ENCODE results near the gene PHF21A. TPM values are rescaled to one million over a fixed set of nuclear protein-coding genes. Genes with fewer than 3 reads are reported as not detected.

PHF21A gene
- total and polyA plus RNA-seq, 2 of the 13 experiments (the other 11 are each of a cell fraction or from before 2014, with no cell fraction given): 4.1 to 34.6 TPM

DNA sequence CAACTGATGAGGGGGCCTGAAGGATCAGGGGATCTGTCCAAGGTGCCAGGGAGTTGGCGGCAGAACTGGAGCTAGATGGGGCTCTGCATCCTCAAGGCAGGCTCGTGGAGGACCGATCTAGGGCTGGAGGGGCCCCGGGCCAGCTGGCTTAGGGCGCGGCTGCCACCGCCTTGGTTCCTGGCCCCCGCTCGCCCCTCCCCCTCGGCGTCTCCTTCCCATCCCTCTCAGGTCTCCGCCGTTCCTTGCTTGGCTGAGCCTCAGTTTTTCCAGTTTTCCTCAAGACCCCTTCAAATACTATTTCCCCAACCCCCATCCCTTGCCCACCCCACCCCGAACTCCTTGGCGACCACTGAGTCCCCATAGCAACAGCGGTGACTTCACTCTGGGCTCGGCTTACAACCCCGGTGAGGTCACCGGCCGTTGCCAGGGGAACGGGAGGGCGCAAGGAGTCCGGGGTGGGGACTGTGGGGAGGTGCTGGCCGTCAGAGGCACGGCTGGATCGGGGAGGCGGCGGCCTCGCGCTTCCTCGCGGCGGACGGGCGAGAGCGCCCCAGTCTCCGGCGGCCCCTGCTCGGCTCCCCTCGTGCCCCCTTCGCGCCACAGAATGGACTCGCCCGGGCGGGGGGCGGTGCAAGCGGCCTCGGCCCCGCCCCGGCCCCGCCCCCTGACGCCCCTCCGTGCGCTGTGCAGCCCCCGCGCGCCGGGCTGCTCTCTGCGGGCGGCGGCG is 221.6 kb downstream of the PHF21A start (continued):
- TF ChIP-seq ZNF547 (CRISPR knock-in tag; IDR thresholded peaks at IDR 0.05) (0 out of 2 replicates have a peak, but pooled peaks have one; percentile 37), RBFOX2 (IDR thresholded peaks at IDR 0.05; ENCODE audit: low read depth, low read length) (no peak), ZNF724P (CRISPR knock-in tag; IDR thresholded peaks at IDR 0.05; ENCODE audit: borderline replicate concordance) (no peak), RFX5 (IDR thresholded peaks at IDR 0.05; ENCODE audit: low read depth, low read length) (no peak), SMAD3 (CRISPR knock-in tag; IDR thresholded peaks at IDR 0.05) (no peak), ZNF335 (CRISPR knock-in tag; IDR thresholded peaks at IDR 0.05) (no peak), GPN1 (CRISPR knock-in tag; IDR thresholded peaks at IDR 0.05; ENCODE audit: borderline replicate concordance) (no peak), ZNF160 (CRISPR knock-in tag; IDR thresholded peaks at IDR 0.05) (0 out of 2 replicates have a peak, but pooled peaks have one; percentile 48), REXO4 (CRISPR knock-in tag; IDR thresholded peaks at IDR 0.05; ENCODE audit: borderline replicate concordance) (no peak), TBL1XR1 (IDR thresholded peaks at IDR 0.05; ENCODE audit: borderline replicate concordance, low read length, partially characterized antibody) (no peak), MAF1 (CRISPR knock-in tag; IDR thresholded peaks at IDR 0.05; ENCODE audit: borderline replicate concordance) (no peak), SRY (CRISPR knock-in tag; IDR thresholded peaks at IDR 0.05) (no peak; the same call in 1 of the 2 replicates), CEBPG (CRISPR knock-in tag; IDR thresholded peaks at IDR 0.05) (no peak), ZFP82 (CRISPR knock-in tag; IDR thresholded peaks at IDR 0.05; ENCODE audit: borderline replicate concordance) (no peak), ZMYM2 (CRISPR knock-in tag; IDR thresholded peaks at IDR 0.05) (no peak), MZF1 (CRISPR knock-in tag; IDR thresholded peaks at IDR 0.05; ENCODE audit: borderline replicate concordance) (no peak), ZNF776 (CRISPR knock-in tag; IDR thresholded peaks at IDR 0.05) (no peak), ZNF432 (CRISPR knock-in tag; IDR thresholded peaks at IDR 0.05; ENCODE audit: borderline replicate concordance) (no peak), ZNF256 (CRISPR knock-in tag; conservative IDR thresholded peaks at IDR 0.05) (no peak), ZNF552 (CRISPR knock-in tag; IDR thresholded peaks at IDR 0.05; ENCODE audit: borderline replicate concordance) (no peak), HNRNPH1 (optimal IDR thresholded peaks at IDR 0.05; ENCODE audit: low read depth, low read length) (no peak), SP1 (IDR thresholded peaks at IDR 0.05) (no peak), SP1 (CRISPR knock-in tag; IDR thresholded peaks at IDR 0.05) (peak; percentile 23; the same call in 1 of the 2 replicates)
- TF ChIP-seq, protein P1, sequence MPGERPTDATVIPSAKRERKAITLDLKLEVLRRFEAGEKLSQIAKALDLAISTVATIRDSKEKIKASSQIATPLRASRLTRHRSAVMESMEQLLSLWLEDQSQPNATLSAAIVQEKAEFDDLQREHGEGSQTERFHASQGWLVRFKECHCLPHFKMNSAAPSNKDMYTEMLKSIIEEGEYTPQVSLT (CRISPR knock-in tag; IDR thresholded peaks at IDR 0.05; ENCODE audit: borderline replicate concordance, low read depth): no peak; the same call in 1 of the 2 replicates
- TF ChIP-seq, protein P2, sequence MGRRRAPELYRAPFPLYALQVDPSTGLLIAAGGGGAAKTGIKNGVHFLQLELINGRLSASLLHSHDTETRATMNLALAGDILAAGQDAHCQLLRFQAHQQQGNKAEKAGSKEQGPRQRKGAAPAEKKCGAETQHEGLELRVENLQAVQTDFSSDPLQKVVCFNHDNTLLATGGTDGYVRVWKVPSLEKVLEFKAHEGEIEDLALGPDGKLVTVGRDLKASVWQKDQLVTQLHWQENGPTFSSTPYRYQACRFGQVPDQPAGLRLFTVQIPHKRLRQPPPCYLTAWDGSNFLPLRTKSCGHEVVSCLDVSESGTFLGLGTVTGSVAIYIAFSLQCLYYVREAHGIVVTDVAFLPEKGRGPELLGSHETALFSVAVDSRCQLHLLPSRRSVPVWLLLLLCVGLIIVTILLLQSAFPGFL (CRISPR knock-in tag; IDR thresholded peaks at IDR 0.05): no peak
- TF ChIP-seq, protein P3, sequence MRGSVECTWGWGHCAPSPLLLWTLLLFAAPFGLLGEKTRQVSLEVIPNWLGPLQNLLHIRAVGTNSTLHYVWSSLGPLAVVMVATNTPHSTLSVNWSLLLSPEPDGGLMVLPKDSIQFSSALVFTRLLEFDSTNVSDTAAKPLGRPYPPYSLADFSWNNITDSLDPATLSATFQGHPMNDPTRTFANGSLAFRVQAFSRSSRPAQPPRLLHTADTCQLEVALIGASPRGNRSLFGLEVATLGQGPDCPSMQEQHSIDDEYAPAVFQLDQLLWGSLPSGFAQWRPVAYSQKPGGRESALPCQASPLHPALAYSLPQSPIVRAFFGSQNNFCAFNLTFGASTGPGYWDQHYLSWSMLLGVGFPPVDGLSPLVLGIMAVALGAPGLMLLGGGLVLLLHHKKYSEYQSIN (CRISPR knock-in tag; IDR thresholded peaks at IDR 0.05; ENCODE audit: borderline replicate concordance): no peak
- TF ChIP-seq, protein P4, sequence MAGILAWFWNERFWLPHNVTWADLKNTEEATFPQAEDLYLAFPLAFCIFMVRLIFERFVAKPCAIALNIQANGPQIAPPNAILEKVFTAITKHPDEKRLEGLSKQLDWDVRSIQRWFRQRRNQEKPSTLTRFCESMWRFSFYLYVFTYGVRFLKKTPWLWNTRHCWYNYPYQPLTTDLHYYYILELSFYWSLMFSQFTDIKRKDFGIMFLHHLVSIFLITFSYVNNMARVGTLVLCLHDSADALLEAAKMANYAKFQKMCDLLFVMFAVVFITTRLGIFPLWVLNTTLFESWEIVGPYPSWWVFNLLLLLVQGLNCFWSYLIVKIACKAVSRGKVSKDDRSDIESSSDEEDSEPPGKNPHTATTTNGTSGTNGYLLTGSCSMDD (CRISPR knock-in tag; IDR thresholded peaks at IDR 0.05): no peak
- TF ChIP-seq, protein P5, sequence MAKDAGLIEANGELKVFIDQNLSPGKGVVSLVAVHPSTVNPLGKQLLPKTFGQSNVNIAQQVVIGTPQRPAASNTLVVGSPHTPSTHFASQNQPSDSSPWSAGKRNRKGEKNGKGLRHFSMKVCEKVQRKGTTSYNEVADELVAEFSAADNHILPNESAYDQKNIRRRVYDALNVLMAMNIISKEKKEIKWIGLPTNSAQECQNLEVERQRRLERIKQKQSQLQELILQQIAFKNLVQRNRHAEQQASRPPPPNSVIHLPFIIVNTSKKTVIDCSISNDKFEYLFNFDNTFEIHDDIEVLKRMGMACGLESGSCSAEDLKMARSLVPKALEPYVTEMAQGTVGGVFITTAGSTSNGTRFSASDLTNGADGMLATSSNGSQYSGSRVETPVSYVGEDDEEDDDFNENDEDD (CRISPR knock-in tag; IDR thresholded peaks at IDR 0.05; ENCODE audit: borderline replicate concordance): no peak
